Cardiac muscle cell (in vitro differentiated cells and primary cell): ENCODE data around the gene ZNF10. TPM values are rescaled to one million over a fixed set of nuclear protein-coding genes. Genes with fewer than 3 reads are reported as not detected.

ENCODE experiments used
- DNase-seq, 2 donors: peaks; one replicate each; pipeline versions ENCODE4 v3.0.0 to v3.0.0-alpha.2; 2010 to 2017; ENCODE audit warnings: low read depth in 1 of 2, low spot score in 1 of 2
- H3K27ac ChIP-seq: fragments of 200-600 bp; sonication (generic); 2 replicates; pipeline ENCODE4 v1.5.1; 2016
- H3K27me3 ChIP-seq: fragments of 200-600 bp; sonication (generic); 2 replicates; pipeline ENCODE4 v1.6.0; 2016; ENCODE audit warnings: control low read depth
- H3K36me3 ChIP-seq: fragments of 200-600 bp; sonication (generic); 2 replicates; pipeline ENCODE4 v1.5.1; 2016; ENCODE audit warnings: control low read depth
- H3K4me1 ChIP-seq: fragments of 200-600 bp; sonication (generic); 2 replicates; pipeline ENCODE4 v1.8.1; 2017; ENCODE audit warnings: low read depth, mild to moderate bottlenecking, mixed run types
- H3K4me3 ChIP-seq: fragments of 200-600 bp; sonication (generic); 2 replicates; pipeline ENCODE4 v1.5.1; 2016; ENCODE audit warnings: mild to moderate bottlenecking
- H3K9me3 ChIP-seq: fragments of 200-600 bp; sonication (generic); 2 replicates; pipeline ENCODE4 v1.5.1; 2017; ENCODE audit warnings: low read depth, mild to moderate bottlenecking, control low read depth
- polyA plus RNA-seq: library from polyadenylated mRNA; unstranded; fragments of >200 nt; fragmentation: Nextera tagmentation; extraction: Ambion mirVana; gene quantifications from 2 replicates; pipeline ENCODE4 v1.2.1, GENCODE V29; 2016
- total RNA-seq: library from RNA; depleted of rRNA; stranded (reverse); fragments of >200 nt; gene quantifications from 2 replicates; pipeline ENCODE4 v1.2.3, GENCODE V29; 2016
- TF ChIP-seq, protein P1 (sequence below): IDR thresholded peaks from 2 replicates; pipeline ENCODE4 v1.5.1; 2012; ENCODE audit warnings: low read depth, mild to moderate bottlenecking, low read length

Gene ZNF10
- total and polyA plus RNA-seq, 2 experiments from 2014 or later = 7.0 to 9.5 TPM

DNA sequence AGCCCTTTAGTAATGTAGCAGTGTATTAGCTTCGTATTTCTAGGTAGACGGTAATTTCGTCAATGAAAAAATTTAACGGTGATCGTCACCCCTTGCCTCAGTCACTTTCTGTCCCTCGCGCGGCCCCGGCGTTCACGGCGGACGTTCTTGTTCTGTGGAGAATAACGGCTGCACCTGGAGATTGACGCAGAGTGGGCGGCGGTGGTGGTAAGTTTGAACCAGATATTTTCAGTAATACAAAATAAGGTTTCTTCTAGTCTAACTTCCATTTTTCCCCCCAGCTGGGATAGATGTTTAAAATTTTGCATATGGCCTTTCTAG, 341 bp downstream of the ZNF10 start:
- peaks cover 5% of the 10 kb centered on the region for H3K36me3 ChIP-seq
- no peaks in the 10 kb centered on the region for H3K27me3 ChIP-seq
- H3K27ac ChIP-seq = peak overlapping the region; percentile 93
- DNase-seq = peak in 1 of 2 donors; percentile 45
- no peaks in the 10 kb centered on the region for H3K9me3 ChIP-seq
- peak overlapping the region; percentile 80 for H3K4me3 ChIP-seq
- TF ChIP-seq, protein P1, sequence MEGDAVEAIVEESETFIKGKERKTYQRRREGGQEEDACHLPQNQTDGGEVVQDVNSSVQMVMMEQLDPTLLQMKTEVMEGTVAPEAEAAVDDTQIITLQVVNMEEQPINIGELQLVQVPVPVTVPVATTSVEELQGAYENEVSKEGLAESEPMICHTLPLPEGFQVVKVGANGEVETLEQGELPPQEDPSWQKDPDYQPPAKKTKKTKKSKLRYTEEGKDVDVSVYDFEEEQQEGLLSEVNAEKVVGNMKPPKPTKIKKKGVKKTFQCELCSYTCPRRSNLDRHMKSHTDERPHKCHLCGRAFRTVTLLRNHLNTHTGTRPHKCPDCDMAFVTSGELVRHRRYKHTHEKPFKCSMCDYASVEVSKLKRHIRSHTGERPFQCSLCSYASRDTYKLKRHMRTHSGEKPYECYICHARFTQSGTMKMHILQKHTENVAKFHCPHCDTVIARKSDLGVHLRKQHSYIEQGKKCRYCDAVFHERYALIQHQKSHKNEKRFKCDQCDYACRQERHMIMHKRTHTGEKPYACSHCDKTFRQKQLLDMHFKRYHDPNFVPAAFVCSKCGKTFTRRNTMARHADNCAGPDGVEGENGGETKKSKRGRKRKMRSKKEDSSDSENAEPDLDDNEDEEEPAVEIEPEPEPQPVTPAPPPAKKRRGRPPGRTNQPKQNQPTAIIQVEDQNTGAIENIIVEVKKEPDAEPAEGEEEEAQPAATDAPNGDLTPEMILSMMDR = no peak
- peaks cover 3% of the 10 kb centered on the region for H3K4me1 ChIP-seq

DNA sequence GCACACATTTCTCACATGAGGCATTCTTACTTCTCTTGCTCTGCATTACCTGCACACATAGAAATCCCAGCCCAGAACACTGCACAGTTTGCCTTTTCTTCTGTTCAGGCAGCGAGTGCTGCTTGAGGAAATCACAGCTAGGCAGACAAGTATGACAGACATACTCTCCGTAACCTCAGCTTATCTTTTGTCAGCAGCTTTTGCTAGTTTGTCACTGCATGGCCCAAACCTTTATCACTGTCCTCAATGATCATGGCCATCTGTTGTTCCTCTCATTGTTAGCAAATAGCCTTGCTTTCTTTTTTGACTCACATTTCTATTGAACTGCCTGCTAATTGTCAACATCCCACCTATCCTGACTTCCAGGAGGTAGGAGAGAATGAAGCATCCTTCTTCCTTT, 5.3 kb downstream of the ZNF10 start:
- Histone ChIP-seq H3K4me3 (no peak overlapping the region), H3K27ac (no peak overlapping the region), H3K36me3 (peaks cover 13% of the 10 kb centered on the region), H3K27me3 (no peaks in the 10 kb centered on the region), H3K4me1 (peaks cover 3% of the 10 kb centered on the region), H3K9me3 (no peaks in the 10 kb centered on the region)
- no peak for DNase-seq
- TF ChIP-seq, protein P1 = no peak

DNA sequence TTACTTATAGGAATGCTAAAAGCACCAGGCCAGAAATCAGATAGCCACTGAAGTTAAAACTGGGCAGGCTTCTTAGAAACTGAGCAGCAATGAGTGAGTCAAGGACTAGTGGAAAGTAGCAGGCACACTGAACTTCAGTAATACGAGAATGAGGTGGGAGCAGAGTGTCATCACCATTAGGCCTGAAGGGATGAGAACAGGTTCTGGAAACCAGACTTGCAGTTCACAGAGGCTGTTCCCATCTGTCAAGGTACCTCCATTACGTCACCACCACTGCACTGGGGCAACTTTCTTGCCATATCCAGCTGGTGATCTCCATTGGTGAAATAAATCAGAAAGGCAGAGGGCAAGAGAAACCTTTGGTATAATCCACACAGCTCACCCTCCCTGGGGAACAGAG, 15.6 kb downstream of the ZNF10 start:
- TF ChIP-seq, protein P1 = no peak
- H3K27ac ChIP-seq = no peak overlapping the region
- no peaks in the 10 kb centered on the region for H3K4me1 ChIP-seq
- no peak overlapping the region for H3K4me3 ChIP-seq
- DNase-seq = no peak
- peaks cover 3% of the 10 kb centered on the region for H3K9me3 ChIP-seq
- no peaks in the 10 kb centered on the region for H3K27me3 ChIP-seq
- H3K36me3 ChIP-seq = peaks cover 30% of the 10 kb centered on the region

DNA sequence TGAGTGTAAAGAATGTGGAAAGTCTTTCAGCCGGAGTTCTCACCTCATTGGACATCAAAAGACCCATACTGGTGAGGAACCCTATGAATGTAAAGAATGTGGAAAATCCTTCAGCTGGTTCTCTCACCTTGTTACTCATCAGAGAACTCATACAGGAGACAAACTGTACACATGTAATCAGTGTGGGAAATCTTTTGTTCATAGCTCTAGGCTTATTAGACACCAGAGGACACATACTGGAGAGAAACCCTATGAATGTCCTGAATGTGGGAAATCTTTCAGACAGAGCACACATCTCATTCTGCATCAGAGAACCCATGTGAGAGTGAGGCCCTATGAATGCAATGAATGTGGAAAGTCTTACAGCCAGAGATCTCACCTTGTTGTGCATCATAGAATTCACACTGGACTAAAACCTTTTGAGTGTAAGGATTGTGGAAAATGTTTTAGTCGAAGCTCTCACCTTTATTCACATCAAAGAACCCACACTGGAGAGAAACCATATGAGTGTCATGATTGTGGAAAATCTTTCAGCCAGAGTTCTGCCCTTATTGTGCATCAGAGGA, 25.8 kb downstream of the ZNF10 start:
- no peak for DNase-seq
- Histone ChIP-seq H3K4me3 (no peak overlapping the region), H3K9me3 (peaks cover 22% of the 10 kb centered on the region), H3K27ac (no peak overlapping the region), H3K36me3 (peaks cover 56% of the 10 kb centered on the region), H3K27me3 (no peaks in the 10 kb centered on the region), H3K4me1 (no peaks in the 10 kb centered on the region)
- TF ChIP-seq, protein P1 = no peak

DNA sequence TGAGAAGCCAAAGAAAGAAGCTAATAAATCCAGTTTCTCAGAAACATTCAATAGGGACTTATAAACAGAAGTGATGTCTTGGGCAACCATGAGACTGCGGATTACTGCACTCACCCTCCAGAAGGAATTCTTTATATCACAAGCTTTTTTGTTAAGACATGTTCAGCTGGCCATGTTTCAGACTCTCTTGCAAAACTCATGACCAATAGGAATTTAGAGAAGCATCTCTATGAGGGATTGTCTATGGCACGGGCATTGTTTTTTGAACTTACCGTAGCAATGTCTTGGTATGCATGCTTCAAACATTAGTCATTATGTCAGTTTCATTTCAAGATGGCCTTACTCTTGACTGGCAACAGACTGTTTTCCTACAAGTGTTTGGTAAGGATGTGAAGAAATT, 35.3 kb downstream of the ZNF10 start:
- Histone ChIP-seq H3K4me1 (no peaks in the 10 kb centered on the region), H3K9me3 (peaks cover 2% of the 10 kb centered on the region), H3K36me3 (no peaks in the 10 kb centered on the region), H3K27me3 (no peaks in the 10 kb centered on the region), H3K27ac (no peak overlapping the region), H3K4me3 (no peak overlapping the region)
- TF ChIP-seq, protein P1 = no peak
- DNase-seq = no peak

DNA sequence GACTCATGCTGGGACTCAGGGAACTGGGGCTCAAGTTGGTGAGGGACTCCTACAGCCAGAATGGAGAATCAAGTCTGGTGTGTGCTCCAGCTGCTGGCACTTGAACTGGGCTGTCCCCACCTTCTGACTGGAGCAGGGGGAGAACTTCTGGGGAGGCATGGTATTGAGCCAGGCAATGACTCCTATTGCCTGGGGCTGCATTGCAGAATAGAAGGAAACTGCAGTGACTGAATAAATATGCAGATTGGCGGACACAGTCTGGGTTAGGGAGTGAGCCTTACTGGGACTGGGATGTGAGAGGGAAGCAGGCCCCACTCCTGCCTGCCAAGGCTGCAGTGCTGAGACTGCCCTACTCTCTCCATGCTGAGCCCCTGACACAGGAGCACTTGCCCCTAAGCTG, 42.1 kb downstream of the ZNF10 start:
- DNase-seq = no peak
- H3K4me1 ChIP-seq = no peaks in the 10 kb centered on the region
- TF ChIP-seq, protein P1 = no peak
- peaks cover 3% of the 10 kb centered on the region for H3K9me3 ChIP-seq
- no peaks in the 10 kb centered on the region for H3K27me3 ChIP-seq
- no peak overlapping the region for H3K4me3 ChIP-seq
- no peaks in the 10 kb centered on the region for H3K36me3 ChIP-seq
- no peak overlapping the region for H3K27ac ChIP-seq
